Activated CD4-positive, alpha-beta T cell treated with anti-CD3 and anti-CD28 coated beads, Interleukin-2, Interleukin-4, amounts not matched to agents 100 ng/mL and 50 ng/mL, durations not matched to agents 16 hours and 8 hours (primary cell): ENCODE measurements around the gene TRAIP.
A peak's percentile ranks its signal among the peaks of the same experiment; 100 is the strongest.
"Not testable (repeated sequence)": the region's sequence is repeated elsewhere in the genome, so short reads cannot be mapped to it uniquely, and the experiment has no call there.

ENCODE experiments used
- DNase-seq: peaks from one replicate; pipeline ENCODE4 v3.0.0-alpha.2; 2020; ENCODE audit warnings: low spot score

TRAIP gene

GRCh38 chr3:49872801-49873281 is 16.5 kb upstream of the TRAIP start:
- peak; percentile 21 for DNase-seq

GRCh38 chr3:49871531-49872153 is 15.3 kb upstream of the TRAIP start:
- DNase-seq = no peak

- DNase-seq = peak; percentile 11
Observed at GRCh38 chr3:49869525-49870126, 13.3 kb upstream of the TRAIP start, which contains the start of gene CAMKV. CAMKV (minus strand) TSS chr3:49869906; CDS start chr3:49862388, 7,518 bp downstream.

GRCh38 chr3:49868862-49869466 is 12.6 kb upstream of the TRAIP start:
- DNase-seq = no peak

GRCh38 chr3:49867871-49868321 is 11.5 kb upstream of the TRAIP start:
- no peak for DNase-seq

- DNase-seq = no peak
Observed at GRCh38 chr3:49867400-49867799, 11.0 kb upstream of the TRAIP start.

GRCh38 chr3:49865198-49865784 is 8.9 kb upstream of the TRAIP start:
- DNase-seq = no peak

- DNase-seq = no peak
Observed at GRCh38 chr3:49864505-49864904, 8.1 kb upstream of the TRAIP start.

- no peak for DNase-seq
Observed at GRCh38 chr3:49859576-49860305, 3.4 kb upstream of the TRAIP start.

- DNase-seq = no peak
Observed at GRCh38 chr3:49855662-49856061, 702 bp downstream of the TRAIP start.

GRCh38 chr3:49845694-49846093 is 10.7 kb downstream of the TRAIP start:
- no peak for DNase-seq

- DNase-seq = no peak
Observed at GRCh38 chr3:49844464-49845183, 11.7 kb downstream of the TRAIP start.

- DNase-seq = no peak
Observed at GRCh38 chr3:49842843-49843517, 13.4 kb downstream of the TRAIP start.

- no peak for DNase-seq
Observed at GRCh38 chr3:49841806-49842205, 14.6 kb downstream of the TRAIP start.

- DNase-seq = peak; percentile 6
Observed at GRCh38 chr3:49841126-49841696, 15.2 kb downstream of the TRAIP start.

GRCh38 chr3:49840388-49840787 is 16.0 kb downstream of the TRAIP start:
- DNase-seq = no peak

- DNase-seq = peak; percentile 79
Observed at GRCh38 chr3:49839193-49839809, 17.1 kb downstream of the TRAIP start.

GRCh38 chr3:49831341-49831740 is 25.0 kb downstream of the TRAIP start:
- no peak for DNase-seq

GRCh38 chr3:49826016-49826415 is 30.3 kb downstream of the TRAIP start:
- no peak for DNase-seq

- DNase-seq = not testable (repeated sequence)
Observed at GRCh38 chr3:49823131-49823530, 33.2 kb downstream of the TRAIP start.
